GM12865 (cell line): ENCODE data around the gene S100A11.
"Not testable (repeated sequence)": the region's sequence is repeated elsewhere in the genome, so short reads cannot be mapped to it uniquely, and the experiment has no call there.

ENCODE experiments used
- DNase-seq: peaks from one replicate; pipeline ENCODE4 v3.0.0; 2010; ENCODE audit warnings: low read depth
- H3K4me3 ChIP-seq: 2 replicates; pipeline ENCODE4 v1.5.1; 2011; ENCODE audit warnings: mild to moderate bottlenecking, low read depth, low read length, control low read depth
- CTCF ChIP-seq: IDR thresholded peaks from 2 replicates; pipeline ENCODE4 v1.5.1; 2011; ENCODE audit warnings: low read length, control low read depth, low read depth, inconsistent platforms; ENCODE audit not compliant: insufficient read depth; ENCODE audit errors: missing control alignments

The S100A11 gene

GRCh38 chr1:152036267-152037216, at the start of gene S100A11:
Gene S100A11, minus strand, starts transcription at chr1:152037004. Its CDS starts 89 bp downstream, at chr1:152036915.
- DNase-seq = peak; percentile 63

GRCh38 chr1:152084853-152085252, 48.0 kb upstream of the S100A11 start:
- no peak for TF ChIP-seq CTCF
- H3K4me3 ChIP-seq = no peak overlapping the region
- DNase-seq = no peak

More at GRCh38 chr1:152036267-152037216, at the start of gene S100A11:
- peak within 1 kb of the TSS; percentile 76 for H3K4me3 ChIP-seq
- no peak for TF ChIP-seq CTCF

DNA sequence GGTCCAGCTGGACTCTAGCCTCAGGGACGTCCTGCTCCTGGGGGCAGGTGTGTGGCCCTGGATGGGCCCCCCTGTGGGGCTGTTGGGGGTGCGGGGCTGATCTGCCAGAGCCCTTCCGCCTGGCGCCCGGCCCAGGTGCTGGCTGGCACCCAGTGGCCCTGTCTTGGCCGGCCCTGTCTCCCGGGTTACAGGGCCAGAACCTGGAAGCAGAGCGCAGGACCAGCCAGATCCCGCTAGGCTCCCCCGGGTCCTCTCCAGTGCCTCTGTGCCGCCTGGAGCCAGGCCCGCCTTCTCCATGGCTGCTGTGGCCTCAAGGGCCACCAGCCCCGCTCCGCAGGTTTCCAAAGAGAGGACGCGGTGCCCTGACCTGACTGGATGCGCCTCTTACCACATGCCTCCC, 44.2 kb upstream of the S100A11 start:
- not testable (repeated sequence) for DNase-seq, H3K4me3 ChIP-seq

GRCh38 chr1:152080494-152080893, 43.7 kb upstream of the S100A11 start:
- DNase-seq, H3K4me3 ChIP-seq: not testable (repeated sequence)

DNA sequence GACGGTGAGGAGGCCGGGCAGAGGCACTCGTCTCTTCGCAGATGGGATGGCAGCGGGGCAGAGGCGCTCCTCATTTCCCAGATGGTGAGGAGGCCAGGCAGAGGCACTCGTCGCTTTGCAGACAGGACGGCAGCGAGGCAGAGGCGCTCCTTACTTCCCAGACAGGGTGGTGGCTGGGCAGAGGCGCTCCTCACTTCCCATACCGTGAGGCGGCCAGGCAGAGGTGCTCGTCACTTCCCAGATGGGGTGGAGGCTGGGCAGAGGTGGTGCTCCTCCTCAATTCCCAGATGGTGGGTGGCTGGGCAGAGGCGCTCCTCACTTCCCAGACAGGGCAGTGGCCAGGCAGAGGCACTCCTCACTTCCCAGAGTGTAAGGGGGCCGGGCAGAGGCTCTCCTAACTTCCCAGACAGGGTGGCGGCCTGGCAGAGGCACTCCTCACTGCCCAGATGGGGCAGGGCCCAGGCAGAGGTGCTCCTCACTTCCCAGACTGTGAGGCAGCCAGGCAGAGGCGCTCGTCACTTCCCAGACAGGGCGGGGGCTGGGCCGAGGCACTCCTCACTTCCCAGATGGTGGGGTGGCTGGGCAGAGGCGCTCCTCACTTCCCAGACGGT, 42.1 kb upstream of the S100A11 start:
- no peak for TF ChIP-seq CTCF
- DNase-seq = no peak

DNA sequence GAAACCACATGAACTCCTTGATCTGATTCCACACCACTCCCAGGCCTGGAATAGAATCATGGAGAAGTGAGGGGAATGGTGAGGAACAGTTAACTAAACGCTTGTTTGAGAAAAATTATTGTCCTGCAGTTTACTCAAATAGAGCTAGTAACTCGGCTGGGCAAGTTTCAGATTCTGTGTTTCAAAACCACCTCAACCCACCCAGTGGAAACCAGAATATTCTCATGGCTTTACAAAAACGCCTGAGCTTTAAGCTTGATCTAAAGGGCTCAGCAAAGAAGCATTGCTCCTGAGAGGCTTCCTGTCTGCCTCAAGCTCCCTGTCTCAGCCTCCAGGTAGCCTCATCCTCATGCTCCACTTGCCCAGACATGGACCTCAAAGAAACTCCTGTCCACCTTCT, 35.5 kb upstream of the S100A11 start:
- no peak overlapping the region for H3K4me3 ChIP-seq
- peak; percentile 45 for DNase-seq
- TF ChIP-seq CTCF = no peak

More for the DNA sequence above, 42.1 kb upstream of the S100A11 start:
- H3K4me3 ChIP-seq = no peak overlapping the region

DNA sequence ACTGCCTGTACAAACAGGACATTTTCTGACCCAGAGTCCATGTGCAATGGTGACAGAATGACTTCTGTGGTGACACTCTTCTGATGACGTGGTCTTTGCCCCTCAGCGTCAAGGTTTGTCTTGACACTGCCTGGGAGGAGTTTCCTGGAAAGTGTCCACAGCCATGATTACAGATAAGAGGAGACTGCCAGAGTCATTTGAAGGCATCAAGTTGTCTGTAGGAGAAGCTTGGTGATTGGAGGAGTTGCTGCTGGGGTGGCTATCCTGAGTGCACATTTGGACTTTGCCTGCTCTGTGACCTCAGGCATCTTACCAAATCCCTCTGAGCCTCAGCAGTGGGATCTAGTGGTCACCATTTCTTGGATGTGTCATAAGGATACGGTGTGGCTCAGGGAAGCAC, 34.3 kb upstream of the S100A11 start:
- no peak overlapping the region for H3K4me3 ChIP-seq
- no peak for TF ChIP-seq CTCF
- no peak for DNase-seq
